ENCODE measurements around the gene MYD88. TPM values are rescaled to one million over a fixed set of nuclear protein-coding genes. Genes with fewer than 3 reads are reported as not detected.
"Not testable (repeated sequence)": the region's sequence is repeated elsewhere in the genome, so short reads cannot be mapped to it uniquely, and the experiment has no call there.

MYD88 gene
- total RNA-seq, 1 experiment from 2014 or later, result 11.9 TPM

DNA sequence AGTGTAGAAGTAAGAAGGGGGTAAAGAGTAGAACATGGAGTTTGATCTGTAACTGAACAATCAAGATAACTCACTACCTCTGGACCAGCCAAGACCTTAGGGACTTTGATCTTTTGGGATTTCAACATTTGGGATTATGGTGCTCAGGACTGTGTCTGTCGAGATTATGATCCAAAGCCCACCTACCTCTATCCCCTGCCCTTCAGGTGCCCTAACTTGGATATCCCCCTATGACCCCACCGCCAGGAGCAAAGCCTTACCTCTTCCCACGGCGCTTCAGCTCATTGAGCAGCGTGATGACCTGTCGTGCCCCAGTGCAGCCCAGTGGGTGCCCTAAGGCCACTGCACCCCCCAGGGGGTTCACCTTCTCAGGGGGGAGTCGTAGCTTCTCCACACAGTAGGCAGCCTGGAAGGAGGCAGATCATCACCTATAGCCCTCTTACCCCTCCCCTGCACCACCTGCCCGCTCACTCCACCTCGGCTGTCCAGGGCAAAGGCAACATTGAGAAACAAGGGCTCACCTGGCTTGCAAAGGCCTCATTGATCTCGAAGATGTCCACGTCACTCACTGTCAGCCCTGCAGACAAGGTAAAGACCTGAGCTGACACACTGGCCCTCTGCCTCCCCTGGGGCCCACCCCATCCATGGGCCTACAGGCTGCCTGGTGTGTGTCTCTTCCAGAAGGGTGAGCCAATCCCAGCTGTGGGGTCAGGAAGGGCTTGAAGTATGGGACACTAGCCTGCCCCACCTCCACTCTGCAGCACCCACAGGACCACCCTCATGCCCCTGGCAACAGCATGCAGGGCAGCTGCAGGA lies 12.9 kb upstream of the MYD88 start:
- no peak for DNase-seq (ENCODE audit: low spot score)

DNA sequence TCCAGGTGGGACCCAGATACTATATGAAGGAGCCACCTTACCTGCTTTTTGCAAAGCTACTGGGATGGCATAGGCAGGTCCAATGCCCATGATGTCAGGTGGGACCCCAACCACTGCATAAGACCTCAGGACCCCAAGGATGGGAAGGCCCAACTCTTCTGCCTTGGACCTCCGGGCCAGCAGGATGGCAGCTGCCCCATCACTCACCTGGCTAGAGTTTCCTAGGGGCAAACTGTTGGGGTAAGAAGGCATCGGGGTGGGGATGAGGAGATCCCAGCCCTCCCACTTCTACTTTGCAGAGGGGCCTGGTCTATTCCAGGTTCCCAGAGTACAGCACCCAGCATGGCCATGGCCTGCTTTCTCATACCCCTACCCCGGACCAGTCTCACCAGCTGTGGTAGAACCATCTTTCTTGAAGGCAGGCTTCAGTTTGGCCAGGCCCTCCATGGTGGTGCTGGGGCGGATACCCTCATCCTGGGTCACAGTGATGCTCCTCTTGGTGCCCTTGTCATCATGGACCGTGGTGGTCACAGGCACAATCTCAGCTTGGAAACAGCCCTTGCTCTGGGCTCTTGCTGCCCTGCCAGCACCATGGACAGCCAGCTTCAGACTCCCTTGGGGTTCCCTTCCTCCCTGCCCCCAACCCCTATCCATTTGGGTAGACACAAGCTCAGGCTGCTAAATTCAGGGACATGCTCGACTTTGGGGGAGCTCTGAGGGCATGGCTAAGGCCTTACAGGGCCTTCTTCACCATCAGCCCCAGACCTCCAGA lies 12.2 kb upstream of the MYD88 start:
- no peak for DNase-seq (ENCODE audit: low spot score)

DNA sequence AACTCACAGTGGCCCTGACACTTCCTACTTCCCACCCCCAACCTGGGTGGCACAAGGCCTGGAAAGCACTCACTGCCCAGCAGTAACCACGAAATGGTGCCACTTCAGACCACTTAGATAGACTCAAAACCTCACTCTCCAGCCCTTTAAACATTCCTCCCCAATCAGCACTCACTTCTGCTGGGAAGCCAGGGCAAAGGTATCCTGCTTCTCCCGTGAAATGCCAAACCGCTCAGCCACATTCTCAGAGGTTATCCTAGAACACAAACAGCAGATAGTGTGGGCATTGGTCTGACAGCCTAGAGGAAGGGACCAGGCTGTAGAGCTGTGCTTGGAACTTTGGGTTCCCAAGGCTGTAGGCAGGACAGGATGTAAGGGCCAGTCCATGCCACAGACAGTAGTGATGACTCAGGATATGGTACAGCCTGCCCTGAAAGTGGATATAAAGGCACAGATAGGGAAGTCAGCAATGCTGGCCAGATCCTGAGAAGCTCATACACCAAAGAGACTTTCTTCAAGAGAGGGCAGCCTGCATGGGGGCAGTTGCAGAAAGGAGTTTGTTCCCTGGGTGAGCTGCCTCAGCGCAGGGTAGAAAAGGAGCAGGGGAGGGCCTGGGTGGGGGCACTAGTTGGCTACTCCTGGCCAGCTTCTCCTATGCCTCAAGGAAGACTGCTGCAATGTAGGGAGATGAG lies 10.7 kb upstream of the MYD88 start:
- no peak for DNase-seq (ENCODE audit: low spot score)

DNA sequence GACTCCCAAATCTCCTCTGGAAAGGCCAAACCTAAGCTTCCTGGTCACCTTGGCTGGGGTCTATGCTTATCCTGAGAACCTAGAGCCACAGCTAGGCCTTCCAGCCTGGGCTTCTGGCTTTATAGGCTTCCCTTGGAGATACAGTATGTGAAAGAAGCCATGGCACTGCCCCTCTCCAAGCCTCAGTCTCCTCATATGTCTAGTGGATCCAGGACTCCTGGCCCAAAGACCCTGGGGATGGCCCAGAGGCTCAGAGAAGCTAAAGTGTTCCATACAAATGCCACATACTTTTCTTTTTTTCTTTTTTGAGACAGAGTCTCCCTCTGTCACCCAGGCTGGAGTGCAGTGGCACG lies 10.2 kb upstream of the MYD88 start:
- no peak for DNase-seq (ENCODE audit: low spot score)

DNA sequence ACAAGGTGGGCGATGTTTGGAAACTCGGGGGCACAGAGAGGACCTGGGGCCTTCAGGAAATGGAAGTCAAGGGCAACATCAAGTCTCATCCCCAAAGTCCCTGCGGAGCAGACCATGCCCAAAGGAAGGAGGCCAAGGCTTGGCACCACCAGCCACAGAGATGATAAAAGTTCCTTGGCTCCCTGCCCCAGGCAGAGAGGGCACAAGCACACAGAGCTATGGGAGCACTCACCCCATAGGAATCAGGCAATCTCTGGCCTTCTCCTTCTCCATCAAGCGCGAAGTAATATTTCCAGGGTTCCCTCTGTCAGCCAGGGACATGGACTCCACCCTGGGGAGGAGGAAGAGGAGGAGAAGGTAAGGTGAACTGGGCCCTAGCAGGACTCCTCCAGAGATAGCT lies 9.4 kb upstream of the MYD88 start:
- no peak for DNase-seq (ENCODE audit: low spot score)

DNA sequence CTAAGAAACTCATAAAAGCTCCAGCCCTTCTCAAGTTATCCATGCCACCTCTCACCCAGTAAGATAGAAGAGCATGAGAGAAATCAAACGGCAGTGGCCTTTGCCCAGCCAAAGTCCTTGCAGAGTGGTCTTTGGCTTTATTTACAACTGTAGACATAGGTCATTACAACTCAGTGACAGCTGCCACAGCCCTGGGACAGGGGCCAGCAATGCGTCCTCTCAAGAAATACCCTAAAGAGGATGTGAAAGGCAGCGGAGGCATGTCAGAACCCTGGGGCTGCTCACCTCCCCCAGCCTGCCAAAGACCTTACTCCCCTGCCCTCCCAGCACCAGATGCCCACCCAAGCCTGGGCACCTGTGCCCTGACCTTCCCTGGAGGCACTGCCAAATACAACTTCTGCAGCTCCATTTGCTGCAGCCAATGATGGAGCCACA lies 7.8 kb upstream of the MYD88 start:
- DNase-seq (ENCODE audit: low spot score), result no peak

DNA sequence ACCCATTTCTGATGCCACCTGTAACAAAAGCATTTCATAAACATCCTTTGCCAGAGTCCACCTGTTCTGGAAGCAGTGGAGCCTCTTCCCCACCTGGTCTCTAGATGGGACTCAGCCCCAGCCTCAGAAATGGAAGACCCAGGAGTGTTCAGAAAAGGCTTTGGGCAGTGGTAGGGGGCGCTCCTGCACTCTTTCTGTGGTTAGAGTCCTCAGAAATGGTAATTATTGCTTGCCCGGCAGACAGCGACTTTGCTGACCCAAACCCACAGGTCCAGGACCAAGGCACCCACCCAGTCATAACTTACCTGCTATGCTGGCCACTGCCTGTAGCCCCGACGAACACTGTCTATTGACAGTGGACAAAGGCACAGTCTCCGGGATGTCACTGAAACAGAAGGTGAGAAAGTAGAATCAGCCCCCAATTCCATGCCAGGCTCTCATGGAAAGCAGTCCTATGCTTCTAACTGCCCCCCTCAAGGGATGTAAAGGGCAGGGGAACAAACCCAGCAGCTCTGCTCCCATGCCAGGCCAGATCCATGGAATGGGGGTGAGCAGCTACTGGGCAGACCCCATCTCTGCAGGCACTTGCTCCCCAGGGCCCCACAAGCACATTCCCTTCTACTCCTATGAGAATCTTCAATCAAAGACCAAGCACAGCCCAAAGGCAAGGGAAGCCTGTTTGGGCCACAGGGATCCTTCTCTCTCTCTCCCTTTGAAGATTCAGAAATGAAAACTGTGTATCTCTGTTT lies 6.7 kb upstream of the MYD88 start:
- DNase-seq (ENCODE audit: low spot score), result no peak

DNA sequence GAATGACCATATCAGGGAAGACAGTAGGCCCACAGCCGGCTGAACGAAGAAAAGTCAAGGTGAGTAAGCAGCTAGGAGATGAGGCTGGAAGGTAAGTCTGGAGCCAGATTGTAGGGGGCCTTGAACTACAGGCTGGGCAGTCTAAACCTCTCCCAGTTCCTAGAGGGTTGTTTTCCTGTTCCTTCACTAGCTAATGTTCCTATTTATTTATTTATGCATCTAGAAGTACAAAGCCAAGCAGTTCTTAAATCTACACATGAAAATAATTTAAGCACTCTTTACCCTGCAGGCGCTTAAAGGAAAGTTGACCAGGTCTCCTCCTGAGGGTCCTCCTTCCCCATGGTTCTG lies 5.3 kb upstream of the MYD88 start:
- no peak for DNase-seq (ENCODE audit: low spot score)

DNA sequence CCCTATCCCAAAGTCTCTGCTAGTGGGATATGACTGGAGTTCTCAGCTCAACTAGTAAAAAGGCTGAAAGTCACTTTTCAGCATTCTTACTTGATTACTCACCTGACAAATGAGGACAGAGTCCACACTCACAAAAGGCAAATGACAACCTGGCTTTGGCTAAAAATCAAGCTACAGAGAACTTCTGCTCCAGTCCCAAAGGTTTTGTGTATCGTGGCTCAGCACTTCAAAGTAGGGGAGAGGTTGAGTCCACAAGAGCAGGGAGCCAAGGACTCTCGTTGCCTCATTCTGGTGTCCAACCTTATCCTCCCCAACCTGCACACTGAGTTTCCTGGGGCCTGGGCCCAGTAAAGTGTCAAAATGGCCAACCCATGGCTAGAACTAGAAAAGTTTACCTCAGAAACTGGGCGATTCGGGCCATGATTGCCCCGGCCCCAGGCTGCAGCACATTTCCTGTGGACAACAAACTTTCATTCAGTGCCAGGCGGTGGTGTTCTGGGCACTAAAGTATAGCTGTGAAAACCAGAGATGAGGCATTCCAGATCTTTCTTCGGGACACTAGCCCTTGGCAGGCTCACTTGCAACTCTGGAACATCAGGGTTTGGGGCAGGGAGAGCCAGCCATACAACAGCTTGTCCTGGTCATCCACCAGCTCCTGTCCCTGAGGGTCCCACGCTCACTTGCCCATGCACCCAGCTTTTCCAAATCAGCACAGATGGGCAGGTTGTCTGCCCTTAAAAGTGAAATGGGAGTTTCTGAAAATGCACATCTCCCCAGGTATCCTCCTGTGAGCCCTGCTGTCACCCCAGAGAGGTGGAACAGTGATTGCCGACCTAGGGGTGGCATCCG lies 4.7 kb upstream of the MYD88 start:
- peak; percentile 86 for DNase-seq (ENCODE audit: low spot score)

DNA sequence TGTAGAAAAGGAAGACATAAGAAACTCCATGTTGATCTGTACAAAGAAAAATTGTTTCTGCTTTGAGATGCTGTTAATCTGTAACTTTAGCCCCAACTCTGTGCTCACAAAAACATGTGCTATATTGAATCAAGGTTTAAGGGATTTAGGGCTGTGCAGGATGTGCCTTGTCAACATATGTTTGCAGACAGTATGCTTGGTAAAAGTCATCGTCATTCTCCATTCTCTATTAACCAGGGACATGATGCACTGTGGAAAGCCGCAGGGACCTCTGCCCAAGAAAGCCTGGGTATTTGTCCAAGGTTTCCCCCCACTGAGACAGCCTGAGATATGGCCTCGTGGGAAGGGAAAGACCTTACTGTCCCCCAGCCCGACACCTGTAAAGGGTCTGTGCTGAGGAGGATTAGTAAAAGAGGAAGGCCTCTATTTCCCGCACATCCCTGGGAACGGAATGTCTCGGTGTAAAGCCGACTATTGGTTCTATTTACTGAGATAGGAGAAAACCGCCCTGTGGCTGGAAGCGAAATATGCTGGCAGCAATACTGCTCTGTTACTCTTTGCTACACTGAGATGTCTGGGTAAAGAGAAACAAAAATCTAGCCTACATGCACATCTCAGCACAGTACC lies 3.8 kb upstream of the MYD88 start:
- not testable (repeated sequence) for DNase-seq (ENCODE audit: low spot score)

DNA sequence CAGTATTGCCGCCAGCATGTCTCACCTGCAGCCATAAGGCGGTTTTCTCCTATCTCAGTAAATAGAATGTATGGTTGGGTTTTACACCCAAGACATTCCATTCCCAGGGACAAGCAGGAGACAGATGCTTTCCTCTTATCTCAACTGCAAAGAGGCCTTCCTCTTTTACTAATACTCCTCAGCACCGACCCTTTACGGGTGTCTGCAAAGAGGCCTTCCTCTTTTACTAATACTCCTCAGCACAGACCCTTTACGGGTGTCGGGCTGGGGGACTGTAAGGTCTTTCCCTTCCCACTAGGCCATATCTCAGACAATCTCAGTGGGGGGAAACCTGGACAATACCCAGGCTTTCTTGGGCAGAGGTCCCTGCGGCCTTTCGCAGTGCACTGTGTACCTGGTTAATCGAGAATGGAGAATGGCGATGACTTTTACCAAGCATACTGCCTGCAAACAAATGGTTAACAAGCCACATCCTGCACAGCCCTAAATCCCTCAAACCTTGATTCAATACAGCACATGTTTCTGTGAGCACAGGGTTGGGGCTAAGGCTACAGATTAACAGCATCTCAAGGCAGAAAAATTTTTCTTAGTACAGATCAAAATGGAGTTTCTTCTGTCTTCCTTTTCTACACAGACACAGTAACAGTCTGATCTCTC lies 2.7 kb upstream of the MYD88 start:
- DNase-seq (ENCODE audit: low spot score), result not testable (repeated sequence)

DNA sequence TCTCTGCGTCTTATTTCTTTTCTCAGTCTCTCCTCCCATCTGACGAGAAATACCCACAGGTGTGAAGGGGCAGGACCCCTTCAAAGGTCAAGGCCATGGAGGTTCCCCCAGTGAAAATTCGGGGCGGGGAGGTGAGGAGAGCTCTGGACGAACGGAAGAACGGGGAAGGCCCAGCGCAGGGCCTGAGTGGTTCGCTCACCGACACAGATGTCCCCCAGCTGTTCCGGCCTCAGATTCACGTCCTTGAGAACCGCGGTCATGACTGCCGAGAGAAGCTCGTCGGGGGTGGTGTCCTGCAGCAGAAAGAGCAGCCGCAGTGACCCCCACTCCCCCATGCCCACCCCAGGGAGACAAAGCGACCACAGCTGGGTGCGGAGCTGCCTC lies 2.1 kb upstream of the MYD88 start:
- no peak for DNase-seq (ENCODE audit: low spot score)

DNA sequence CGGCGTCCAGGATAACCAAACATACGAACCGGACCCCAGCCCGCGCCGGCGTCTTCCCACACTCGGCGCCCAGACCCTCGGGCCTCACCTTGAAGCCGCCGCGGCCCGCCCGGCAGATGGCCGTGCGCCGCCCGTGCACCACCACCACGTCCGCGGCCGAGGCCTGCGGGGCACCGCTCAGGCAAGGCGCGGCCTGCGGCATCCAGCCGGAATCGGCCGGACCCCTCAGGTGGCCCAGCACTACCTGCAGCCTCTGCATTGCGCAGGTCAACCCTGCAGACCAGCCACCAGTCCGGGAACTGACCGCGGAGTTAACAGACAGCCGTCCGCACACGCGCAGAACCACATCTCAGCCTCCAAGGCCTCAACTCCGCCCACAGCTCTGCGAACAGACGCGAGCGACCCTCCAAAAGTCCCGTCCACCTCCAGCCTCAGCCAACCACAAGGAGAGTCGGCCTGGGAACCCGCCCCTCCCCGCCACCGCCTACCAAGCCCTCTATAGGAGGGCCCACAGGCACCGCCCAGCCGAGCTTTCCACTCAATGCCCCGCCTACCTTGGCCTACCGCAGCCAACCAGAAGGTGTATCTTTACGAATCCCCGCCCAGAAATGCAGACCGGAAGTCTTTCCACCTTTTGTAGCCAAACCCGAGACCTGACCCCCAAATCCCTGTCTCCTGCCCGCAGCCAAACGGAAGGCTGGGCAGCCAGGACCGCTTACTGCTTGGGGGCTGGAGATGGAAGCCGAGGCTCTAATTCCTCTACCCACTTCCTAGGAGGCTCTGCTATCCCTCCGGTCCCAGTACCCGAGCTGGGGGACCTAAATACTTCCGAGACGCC lies 1.5 kb upstream of the MYD88 start, which contains the start of gene ACAA1:
Gene ACAA1, minus strand, starts transcription at position 351 of the 838 bp plus-strand sequence. Its CDS starts 92 bp downstream, at position 259.
- peak; percentile 97 for DNase-seq (ENCODE audit: low spot score)

DNA sequence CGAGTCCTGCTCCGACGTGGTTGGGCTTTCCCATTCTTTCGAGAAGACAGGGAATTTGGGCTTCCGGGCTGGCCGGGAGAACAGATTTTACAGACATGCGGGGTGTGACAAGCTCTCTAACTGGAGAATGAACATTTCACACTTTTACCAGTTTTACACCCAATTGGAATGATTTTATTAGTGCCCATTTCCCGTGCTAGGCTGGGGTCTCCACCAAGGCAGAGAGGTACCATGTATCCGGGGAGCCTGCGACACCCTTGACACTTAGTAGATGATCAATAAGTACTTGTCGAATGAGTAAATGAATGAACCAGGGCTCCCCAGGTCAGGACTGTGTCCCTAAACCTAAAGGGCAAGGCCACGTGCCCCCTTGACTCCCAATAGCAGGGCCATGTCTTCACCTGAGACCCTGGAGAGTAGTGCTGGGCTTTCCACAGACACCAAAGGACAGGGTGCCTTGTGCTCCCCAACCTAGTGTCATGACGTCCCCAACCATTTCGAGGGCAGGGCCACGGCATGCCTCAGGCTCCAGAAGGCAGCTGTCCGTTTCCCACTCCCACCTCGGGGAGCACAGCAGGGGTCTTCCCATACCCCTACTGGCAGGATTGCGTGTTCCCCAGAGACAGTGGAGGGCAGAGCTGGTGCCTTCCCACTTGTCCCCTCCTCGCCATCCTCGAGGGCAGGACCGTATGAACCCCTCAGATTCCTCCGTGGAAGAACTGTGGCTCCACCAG lies 679 bp upstream of the MYD88 start:
- DNase-seq (ENCODE audit: low spot score), result no peak

DNA sequence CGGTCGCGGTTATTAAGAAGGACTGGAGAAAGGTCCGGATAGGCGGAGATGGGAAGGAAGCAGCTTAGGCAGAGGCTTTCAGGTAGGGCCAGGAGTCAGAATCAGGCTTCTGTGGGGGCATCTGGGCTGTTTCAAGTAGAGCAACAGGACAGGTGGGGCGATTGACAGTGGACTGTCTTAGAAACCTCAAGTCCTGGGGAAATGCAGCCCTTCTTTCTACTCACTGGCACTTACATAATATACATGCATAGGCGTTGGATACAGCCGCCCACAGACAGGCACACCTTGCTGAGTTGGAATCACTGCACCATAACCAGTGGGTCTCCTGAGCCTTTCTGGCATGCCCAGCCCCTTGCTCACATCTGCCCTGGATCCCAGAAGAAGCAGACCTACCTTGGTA lies 730 bp downstream of the MYD88 start:
- peak; percentile 37 for DNase-seq (ENCODE audit: low spot score)

DNA sequence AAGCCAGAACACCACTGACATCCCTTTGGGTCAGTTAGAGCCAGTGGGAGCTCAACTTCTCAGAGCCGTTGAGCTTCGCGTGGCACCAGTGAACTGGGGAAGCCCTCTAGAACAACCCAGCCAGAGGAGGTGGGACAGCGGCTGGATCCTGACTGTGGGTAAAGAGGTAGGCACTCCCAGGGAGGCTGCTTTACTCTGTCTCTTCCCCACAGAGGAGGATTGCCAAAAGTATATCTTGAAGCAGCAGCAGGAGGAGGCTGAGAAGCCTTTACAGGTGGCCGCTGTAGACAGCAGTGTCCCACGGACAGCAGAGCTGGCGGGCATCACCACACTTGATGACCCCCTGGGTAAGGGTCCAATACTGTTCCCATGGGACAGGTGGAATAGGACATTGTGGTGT lies 1.2 kb downstream of the MYD88 start:
- no peak for DNase-seq (ENCODE audit: low spot score)

DNA sequence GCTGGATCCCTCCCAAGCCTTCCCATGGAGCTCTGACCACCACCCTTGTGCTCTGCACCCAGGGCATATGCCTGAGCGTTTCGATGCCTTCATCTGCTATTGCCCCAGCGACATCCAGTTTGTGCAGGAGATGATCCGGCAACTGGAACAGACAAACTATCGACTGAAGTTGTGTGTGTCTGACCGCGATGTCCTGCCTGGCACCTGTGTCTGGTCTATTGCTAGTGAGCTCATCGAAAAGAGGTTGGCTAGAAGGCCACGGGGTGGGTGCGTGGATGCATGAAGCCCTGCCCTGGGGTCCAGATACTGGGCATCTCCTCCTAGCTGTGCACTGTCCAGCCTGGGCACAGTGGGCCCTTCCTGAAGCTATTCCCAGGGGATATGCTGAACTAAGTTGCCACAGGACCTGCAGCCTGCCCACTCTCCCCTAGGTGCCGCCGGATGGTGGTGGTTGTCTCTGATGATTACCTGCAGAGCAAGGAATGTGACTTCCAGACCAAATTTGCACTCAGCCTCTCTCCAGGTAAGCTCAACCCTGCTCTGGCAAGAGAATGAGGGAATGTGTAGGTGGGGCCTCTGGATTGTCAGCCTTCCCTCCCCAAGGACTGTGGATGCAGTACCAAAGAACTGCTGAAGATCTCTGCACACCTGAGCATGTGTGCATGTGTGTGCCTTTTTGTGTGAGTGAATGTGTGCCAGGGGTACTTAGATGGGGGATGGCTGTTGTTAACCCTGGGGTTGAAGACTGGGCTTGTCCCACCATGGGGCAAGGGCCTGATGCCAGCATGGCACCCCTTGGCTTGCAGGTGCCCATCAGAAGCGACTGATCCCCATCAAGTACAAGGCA lies 2.1 kb downstream of the MYD88 start:
- DNase-seq (ENCODE audit: low spot score), result no peak
